NCI-H69 (cell line): ENCODE data around the gene PDZRN3.
"Not testable (repeated sequence)": the region's sequence is repeated elsewhere in the genome, so short reads cannot be mapped to it uniquely, and the experiment has no call there.

ENCODE experiments used
- DNase-seq: peaks from one replicate; lab custom pipeline; 2025; lab: John Stamatoyannopoulos, UW

Gene PDZRN3

DNA sequence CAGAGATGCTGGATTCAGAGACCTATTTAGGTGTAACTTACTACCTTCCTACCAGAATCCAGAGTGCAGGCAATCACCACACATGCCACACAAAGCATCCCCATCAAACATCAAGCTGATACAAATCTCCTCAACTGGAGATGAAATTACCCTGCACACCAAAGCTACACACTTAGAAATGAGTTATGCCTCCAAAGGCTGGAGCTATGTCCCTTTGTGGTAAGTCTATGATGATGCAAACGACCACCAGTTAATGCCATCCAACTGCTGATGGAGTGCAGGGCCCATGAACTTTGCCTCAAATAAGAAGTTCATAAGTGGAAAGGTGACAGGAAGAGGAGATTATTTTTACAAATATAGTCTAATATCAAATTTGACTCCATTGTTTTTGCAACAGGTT, 38.1 kb downstream of the PDZRN3 start:
- DNase-seq = no peak

DNA sequence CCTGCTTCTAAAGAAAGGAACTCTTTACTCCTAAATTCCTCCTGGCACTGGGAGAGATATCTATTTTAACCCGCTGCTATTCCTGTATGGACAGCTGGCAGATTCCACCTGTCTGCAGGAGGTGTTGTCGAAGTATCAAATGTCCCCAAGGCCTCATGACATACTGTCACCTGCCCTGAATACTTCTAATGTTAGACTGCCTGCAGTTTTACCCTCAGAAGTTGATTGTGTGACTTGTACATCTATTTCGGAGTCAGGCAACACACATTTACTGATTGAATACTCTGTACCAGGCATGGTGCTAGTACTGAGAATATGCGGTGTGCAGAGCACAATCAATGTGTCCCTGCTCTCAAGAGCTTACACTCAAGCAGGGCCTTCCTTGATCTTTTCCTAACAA, 38.6 kb downstream of the PDZRN3 start:
- DNase-seq = peak; percentile 56

DNA sequence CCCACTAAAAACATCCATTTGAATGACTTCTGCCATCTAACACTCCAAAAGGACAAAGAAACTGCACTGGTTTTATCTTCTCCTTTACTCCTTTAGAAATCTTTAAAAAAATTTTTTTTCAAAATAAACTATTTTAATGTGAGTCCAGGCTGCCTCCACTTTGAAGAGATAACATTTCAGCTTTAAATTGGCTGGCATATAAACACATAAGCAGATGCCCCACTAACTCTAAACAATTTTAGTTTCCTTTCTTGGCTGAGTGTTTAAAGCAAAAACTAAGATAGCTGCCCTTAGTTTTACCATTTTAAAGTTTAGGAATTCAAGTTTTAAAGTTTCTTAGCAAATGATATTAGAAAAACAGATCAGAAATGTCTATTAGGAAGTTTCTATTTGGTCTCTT, 39.9 kb downstream of the PDZRN3 start:
- no peak for DNase-seq

DNA sequence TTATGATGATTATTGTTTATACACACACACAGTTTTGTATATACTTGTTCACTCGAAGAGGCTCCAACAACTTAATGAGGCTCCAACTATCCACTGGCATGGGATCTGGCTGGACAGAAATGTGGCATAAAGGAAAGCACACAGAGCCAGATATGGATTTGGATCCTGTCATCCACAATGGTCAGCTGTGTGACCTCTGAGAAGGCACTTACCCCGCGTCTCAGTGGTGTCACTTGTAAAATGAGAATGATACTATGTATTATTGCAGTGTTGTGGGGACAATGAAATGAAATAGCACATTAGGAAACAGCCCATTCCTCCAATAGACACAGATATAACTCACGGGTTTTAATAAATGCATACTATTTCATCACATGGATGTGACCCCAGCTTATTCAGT, 42.2 kb downstream of the PDZRN3 start:
- DNase-seq = no peak

- no peak for DNase-seq
Observed at GRCh38 chr3:73581134-73581846, 43.5 kb downstream of the PDZRN3 start.

DNA sequence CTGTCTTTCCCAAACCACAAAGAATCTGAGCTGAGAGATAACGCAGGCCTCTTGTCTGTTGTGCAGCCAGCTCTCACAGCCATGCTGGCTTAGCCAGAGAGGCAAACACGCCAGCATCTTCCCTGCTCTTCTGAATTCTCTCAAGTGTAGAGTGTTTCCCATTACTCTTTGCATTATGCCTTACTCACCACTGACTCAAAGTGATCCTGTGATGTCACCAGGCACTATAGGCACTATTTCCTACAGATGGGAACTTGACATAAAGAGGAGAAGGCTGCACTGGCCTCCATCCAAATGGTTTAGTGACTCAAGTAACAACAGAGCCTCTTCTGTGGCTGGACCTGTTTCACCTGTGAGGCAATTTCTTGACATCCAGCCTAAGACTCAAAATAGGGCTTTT, 44.4 kb downstream of the PDZRN3 start:
- peak; percentile 82 for DNase-seq

- DNase-seq = no peak
Observed at GRCh38 chr3:73577704-73578103, 47.0 kb downstream of the PDZRN3 start.

- no peak for DNase-seq
Observed at GRCh38 chr3:73576999-73577461, 47.7 kb downstream of the PDZRN3 start.

DNA sequence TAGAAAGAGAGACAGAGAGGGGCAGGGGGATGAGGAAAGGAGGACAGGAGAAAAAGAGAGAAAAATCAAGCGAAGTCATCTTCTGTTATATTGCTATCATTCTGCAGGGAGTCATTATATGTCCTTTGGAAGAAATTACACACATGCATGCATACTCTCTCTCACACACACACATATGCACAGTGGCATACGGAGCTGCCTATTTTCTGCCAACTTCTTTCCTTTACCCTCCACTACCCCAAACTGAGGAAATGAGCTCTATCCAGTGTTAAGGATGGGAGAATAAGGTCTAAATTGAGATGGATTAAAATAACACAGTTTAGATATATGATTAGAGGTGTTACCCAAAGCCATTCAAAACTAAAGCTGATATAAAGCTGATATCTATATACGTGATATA, 48.8 kb downstream of the PDZRN3 start:
- DNase-seq = no peak

- DNase-seq = no peak
Observed at GRCh38 chr3:73575519-73575918, 49.2 kb downstream of the PDZRN3 start.

GRCh38 chr3:73573204-73573603, 51.5 kb downstream of the PDZRN3 start:
- DNase-seq = no peak

GRCh38 chr3:73572368-73572767, 52.4 kb downstream of the PDZRN3 start:
- DNase-seq = peak; percentile 10

- DNase-seq = no peak
Observed at GRCh38 chr3:73571238-73571794, 53.4 kb downstream of the PDZRN3 start.

- no peak for DNase-seq
Observed at GRCh38 chr3:73569246-73569760, 55.4 kb downstream of the PDZRN3 start.

DNA sequence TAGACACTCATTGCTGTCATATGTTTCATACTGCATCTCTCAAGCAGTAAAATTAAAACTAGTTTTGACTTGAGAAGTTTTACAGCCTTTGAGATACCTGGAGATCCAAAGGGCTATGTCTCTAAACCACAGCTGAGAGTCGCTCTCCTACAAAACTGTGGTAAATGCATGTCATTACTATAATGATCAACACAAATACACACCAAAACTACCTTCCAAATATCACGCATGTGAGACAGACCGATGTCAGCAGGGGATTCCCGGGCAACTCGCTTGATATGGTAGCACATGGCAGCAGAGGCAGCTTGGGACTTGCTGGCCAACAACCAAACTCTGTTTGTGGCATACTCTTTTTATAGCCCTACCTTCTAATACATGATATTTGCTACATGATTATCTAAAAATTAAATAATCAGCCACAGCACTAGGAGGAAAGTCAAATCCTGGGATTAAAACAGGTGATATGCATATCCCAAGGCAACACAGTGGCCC, 56.3 kb downstream of the PDZRN3 start:
- DNase-seq = no peak

GRCh38 chr3:73565374-73565773, 59.4 kb downstream of the PDZRN3 start:
- DNase-seq = not testable (repeated sequence)

GRCh38 chr3:73563896-73564582, 60.7 kb downstream of the PDZRN3 start:
- DNase-seq = no peak

DNA sequence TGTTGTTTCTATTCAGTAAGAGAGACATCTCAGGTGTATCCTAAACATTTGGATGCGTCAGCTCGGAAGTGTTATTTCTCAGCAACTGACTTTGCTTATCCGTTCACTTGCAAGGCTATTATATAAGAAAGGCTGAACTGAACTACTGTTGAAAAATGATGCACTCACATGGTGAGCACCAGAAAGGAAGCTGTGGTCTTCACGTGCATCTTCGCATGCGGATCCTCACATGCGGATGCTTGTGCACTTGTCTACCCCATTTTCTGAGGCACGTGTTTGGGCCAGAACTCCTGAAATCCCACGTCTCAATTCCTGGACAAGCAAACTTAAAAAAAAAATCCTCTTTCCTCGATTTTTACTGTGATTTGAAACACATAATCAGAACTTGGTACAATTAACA, 63.2 kb downstream of the PDZRN3 start:
- no peak for DNase-seq

- peak; percentile 32 for DNase-seq
Observed at GRCh38 chr3:73559749-73560148, 65.0 kb downstream of the PDZRN3 start.

GRCh38 chr3:73558727-73559075, 66.0 kb downstream of the PDZRN3 start:
- DNase-seq = peak; percentile 80

DNA sequence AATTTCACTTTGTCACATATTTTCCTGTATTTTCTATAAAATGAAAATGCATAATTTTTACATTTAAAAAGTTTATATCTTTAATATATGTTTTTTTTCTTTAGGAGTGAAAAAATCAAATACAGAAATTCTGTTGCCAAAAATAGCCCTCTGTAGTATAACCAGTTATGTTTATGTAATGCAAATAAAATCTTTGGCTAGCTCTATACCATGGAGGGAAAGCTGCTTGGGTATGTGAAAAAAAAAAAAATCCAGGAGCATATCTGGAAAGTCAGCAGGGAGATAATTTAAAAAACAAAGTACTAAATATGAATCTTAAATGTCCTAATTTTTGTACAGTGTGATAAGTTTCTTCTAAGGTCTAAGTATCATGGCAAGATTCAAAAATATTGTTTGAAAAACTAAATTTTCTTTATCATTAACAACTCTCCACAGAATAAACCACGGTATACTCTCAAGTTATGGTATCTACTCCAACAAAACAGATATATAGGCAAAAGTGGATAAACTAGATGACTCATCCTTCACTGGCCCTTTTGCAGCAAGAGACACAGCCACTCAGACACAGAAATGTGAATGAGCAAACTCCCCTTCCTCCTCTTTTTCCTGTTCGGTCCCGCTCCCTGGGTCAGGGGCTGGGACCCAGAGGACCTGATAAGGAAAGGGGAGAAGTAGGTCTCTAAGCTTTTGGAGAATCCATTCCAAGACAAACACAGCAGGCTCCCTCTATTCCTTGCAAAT, 66.6 kb downstream of the PDZRN3 start:
- no peak for DNase-seq
